Lung (tissue), 12 donors: ENCODE results near the gene GPRC5D. TPM values are rescaled to one million over a fixed set of nuclear protein-coding genes. Genes with fewer than 3 reads are reported as not detected.

Experiments
- ATAC-seq: fragments of 200-7000 bp; cut with Tn5 transposase; one replicate; pipeline ENCODE4 v1.9.1; 2020; ENCODE audit warnings: moderate number of reproducible peaks; ENCODE audit not compliant: insufficient read depth, low FRiP score
- DNase-seq, 3 donors: peaks; one replicate each; pipeline ENCODE4 v3.0.0-alpha.2; 2013 to 2017
- H3K27ac ChIP-seq, 2 donors: one replicate each; pipeline ENCODE4 v1.5.1; 2013; ENCODE audit warnings: mild to moderate bottlenecking in 2 of 2, moderate library complexity in 2 of 2, control low read depth in 1 of 2, inconsistent platforms in 1 of 2, low read depth in 1 of 2, low read length in 1 of 2
- H3K27me3 ChIP-seq, 3 donors: one replicate each; pipeline ENCODE4 v1.5.1; 2013; ENCODE audit warnings: low read length in 2 of 3; ENCODE audit not compliant: control insufficient read depth in 3 of 3, insufficient read depth in 3 of 3
- H3K36me3 ChIP-seq, 4 donors: one replicate each; pipeline ENCODE4 v1.5.1; 2013; ENCODE audit warnings: low read length in 4 of 4, mild to moderate bottlenecking in 1 of 4, moderate library complexity in 1 of 4; ENCODE audit not compliant: control insufficient read depth in 4 of 4, insufficient read depth in 4 of 4
- H3K4me1 ChIP-seq, 5 donors: one replicate each; pipeline ENCODE4 v1.5.1; 2013; ENCODE audit warnings: low read length in 5 of 5, mild to moderate bottlenecking in 2 of 5, moderate library complexity in 1 of 5; ENCODE audit not compliant: control insufficient read depth in 5 of 5, insufficient read depth in 5 of 5
- H3K4me3 ChIP-seq: one replicate; pipeline ENCODE4 v1.5.1; 2013; ENCODE audit warnings: mild to moderate bottlenecking, control low read depth, moderate library complexity
- H3K9ac ChIP-seq, 2 donors: one replicate each; pipeline ENCODE4 v1.5.1; 2013; ENCODE audit warnings: low read length in 2 of 2, control low read depth in 1 of 2; ENCODE audit not compliant: insufficient read depth in 1 of 2
- H3K9me3 ChIP-seq, 4 donors: one replicate each; pipeline ENCODE4 v1.5.1; 2013; ENCODE audit warnings: low read length in 3 of 4, mild to moderate bottlenecking in 1 of 4, moderate library complexity in 1 of 4; ENCODE audit not compliant: control insufficient read depth in 4 of 4, insufficient read depth in 3 of 4
- WGBS, 2 donors: extraction: QIAGEN DNeasy Blood & Tissue Kit; methylation state at CpG; one replicate each; pipeline ENCODE4 v1.1.7; 2013; 5-methylcytosine and 5-hydroxymethylcytosine counted together
- polyA plus RNA-seq, 2 donors: library from polyadenylated mRNA; stranded (reverse); fragments of 200-250 nt; gene quantifications; one replicate each; pipeline ENCODE4 v1.2.1, GENCODE V29; 2013
- total RNA-seq, 2 donors: library from RNA; depleted of rRNA in 1 of 2; stranded (reverse); fragments of >200 nt in 1 of 2; gene quantifications; one replicate each; pipeline ENCODE4 v1.2.1, GENCODE V29; 2014 to 2021
- TF ChIP-seq, protein P1 (sequence below): IDR thresholded peaks from 2 replicates; pipeline ENCODE4 v1.5.1; 2012; ENCODE audit warnings: mild to moderate bottlenecking; ENCODE audit errors: control extremely low read depth, extremely low read depth
- donor health status: control.
- donor health status: control.
- donor health status: Bipolar disorder and iron deficiency.
- donor health status: healthy.
- donor health status: DM: yes; HTN: yes; CAD: no.

Gene GPRC5D
- total and polyA plus RNA-seq, 4 donors, result 0.14 to 0.30 TPM; not detected in 2

DNA sequence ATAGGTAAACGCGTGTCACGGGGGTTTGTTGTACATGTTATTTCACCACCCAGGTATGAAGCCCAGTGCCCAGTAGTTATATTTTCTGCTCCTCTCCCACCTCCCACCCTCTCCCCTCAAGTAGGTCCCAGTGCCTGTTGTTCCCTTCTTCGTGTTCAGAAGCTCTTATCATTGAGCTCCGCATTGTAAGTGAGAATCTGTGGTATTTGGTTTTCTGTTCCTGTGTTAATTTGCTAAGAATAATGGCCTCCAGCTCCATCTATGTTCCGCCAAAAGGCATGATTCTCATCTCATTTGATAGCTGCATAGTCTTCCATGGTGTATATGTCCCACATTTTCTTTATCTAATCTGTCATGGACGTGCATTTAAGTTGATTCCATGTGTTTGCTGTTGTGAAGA is 6.9 kb upstream of the GPRC5D start:
- TF ChIP-seq, protein P1, sequence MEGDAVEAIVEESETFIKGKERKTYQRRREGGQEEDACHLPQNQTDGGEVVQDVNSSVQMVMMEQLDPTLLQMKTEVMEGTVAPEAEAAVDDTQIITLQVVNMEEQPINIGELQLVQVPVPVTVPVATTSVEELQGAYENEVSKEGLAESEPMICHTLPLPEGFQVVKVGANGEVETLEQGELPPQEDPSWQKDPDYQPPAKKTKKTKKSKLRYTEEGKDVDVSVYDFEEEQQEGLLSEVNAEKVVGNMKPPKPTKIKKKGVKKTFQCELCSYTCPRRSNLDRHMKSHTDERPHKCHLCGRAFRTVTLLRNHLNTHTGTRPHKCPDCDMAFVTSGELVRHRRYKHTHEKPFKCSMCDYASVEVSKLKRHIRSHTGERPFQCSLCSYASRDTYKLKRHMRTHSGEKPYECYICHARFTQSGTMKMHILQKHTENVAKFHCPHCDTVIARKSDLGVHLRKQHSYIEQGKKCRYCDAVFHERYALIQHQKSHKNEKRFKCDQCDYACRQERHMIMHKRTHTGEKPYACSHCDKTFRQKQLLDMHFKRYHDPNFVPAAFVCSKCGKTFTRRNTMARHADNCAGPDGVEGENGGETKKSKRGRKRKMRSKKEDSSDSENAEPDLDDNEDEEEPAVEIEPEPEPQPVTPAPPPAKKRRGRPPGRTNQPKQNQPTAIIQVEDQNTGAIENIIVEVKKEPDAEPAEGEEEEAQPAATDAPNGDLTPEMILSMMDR, result no peak
- DNase-seq (no peak), ATAC-seq (no peak)
- Histone ChIP-seq H3K36me3 (no peaks in the 10 kb centered on the region), H3K4me3 (no peak overlapping the region), H3K27ac (no peak overlapping the region), H3K4me1 (no peaks in the 10 kb centered on the region), H3K27me3 (no peaks in the 10 kb centered on the region), H3K9ac (no peak overlapping the region), H3K9me3 (no peaks in the 10 kb centered on the region)
- 74 to 87% methylated on average over 7 of the region's 7 CpGs for WGBS, 2 donors

GRCh38 chr12:12954878-12955625 is 3.1 kb upstream of the GPRC5D start:
- Histone ChIP-seq H3K36me3 (no peaks in the 10 kb centered on the region), H3K27me3 (no peaks in the 10 kb centered on the region), H3K9me3 (no peaks in the 10 kb centered on the region), H3K27ac (no peak overlapping the region), H3K4me1 (no peaks in the 10 kb centered on the region), H3K4me3 (no peak overlapping the region), H3K9ac (no peak overlapping the region)
- ATAC-seq (no peak), DNase-seq (no peak)
- TF ChIP-seq, protein P1, result no peak
- WGBS, 2 donors, result 96 to 97% methylated on average over 6 of the region's 6 CpGs

- TF ChIP-seq, protein P1, result no peak
- H3K4me3 ChIP-seq, result no peak overlapping the region
- WGBS, 2 donors, result 79 to 87% methylated on average over 4 of the region's 4 CpGs
- no peaks in the 10 kb centered on the region for H3K27me3 ChIP-seq
- H3K9ac ChIP-seq, result no peak overlapping the region
- no peaks in the 10 kb centered on the region for H3K36me3 ChIP-seq
- no peaks in the 10 kb centered on the region for H3K4me1 ChIP-seq
- no peak for DNase-seq
- ATAC-seq, result no peak
- no peak overlapping the region for H3K27ac ChIP-seq
- H3K9me3 ChIP-seq, result peaks cover 0 to 1% (median 0%) of the 10 kb centered on the region in 4 donors
These were observed 2.4 kb upstream of the GPRC5D start for GRCh38 chr12:12954356-12954755.
